Caco-2 (cell line): ENCODE data around the gene ALG11. TPM values are rescaled to one million over a fixed set of nuclear protein-coding genes. Genes with fewer than 3 reads are reported as not detected.
"Not testable (repeated sequence)": the region's sequence is repeated elsewhere in the genome, so short reads cannot be mapped to it uniquely, and the experiment has no call there.

ENCODE experiments used
- BruUV-seq: library from RNA; stranded (reverse); fragments of 400-500 nt; replicated peaks from 2 replicates; lab custom pipeline; 2021; lab: Mats Ljungman, UMichigan
- CTCF ChIA-PET: fragments of 300-600 bp; sonication (Branson Sonifier 250); formaldehyde crosslinking; loops from one replicate; lab custom pipeline; 2022; ENCODE audit warnings: antibody characterized with exemption; lab: Charles Lee
- POLR2A ChIA-PET: fragments of 300-600 bp; sonication (Branson Sonifier 250); formaldehyde crosslinking; loops from one replicate; lab custom pipeline; 2022; ENCODE audit warnings: antibody characterized with exemption; lab: Charles Lee
- DNase-seq, 2 experiments: peaks; one replicate each; pipeline versions ENCODE4 v3.0.0 to v3.0.0-alpha.2; 2020 to 2022
- H3K27me3 ChIP-seq: replicated peaks from 2 replicates; pipeline ENCODE4 v1.6.0; 2011; ENCODE audit warnings: low read length; ENCODE audit not compliant: control insufficient read depth, insufficient read depth
- H3K36me3 ChIP-seq: 2 replicates; pipeline ENCODE4 v1.5.1; 2011; ENCODE audit warnings: low read length; ENCODE audit not compliant: control insufficient read depth, insufficient read depth
- H3K4me1 ChIP-seq: fragments of 250-450 bp; sonication (Bioruptor Pico); 2 replicates; pipeline ENCODE4 v1.5.1; 2020; ENCODE audit warnings: mild to moderate bottlenecking
- H3K4me3 ChIP-seq: 2 replicates; pipeline ENCODE4 v1.5.1; 2011; ENCODE audit warnings: low read depth, mild to moderate bottlenecking, control low read depth, low read length
- H3K9me3 ChIP-seq: fragments of 250-450 bp; sonication (Bioruptor Pico); 2 replicates; pipeline ENCODE4 v1.5.1; 2020; ENCODE audit warnings: mild to moderate bottlenecking, moderate library complexity
- H3K27ac Mint-ChIP-seq: one replicate; pipeline ENCODE4 v1.8.0; 2022; ENCODE audit warnings: mixed read lengths; ENCODE audit not compliant: unreplicated experiment
- H3K27me3 Mint-ChIP-seq: one replicate; pipeline ENCODE4 v1.8.0; 2022; ENCODE audit warnings: mixed read lengths; ENCODE audit not compliant: insufficient read depth, unreplicated experiment
- H3K36me3 Mint-ChIP-seq: one replicate; pipeline ENCODE4 v1.8.0; 2022; ENCODE audit warnings: mild to moderate bottlenecking, mixed read lengths; ENCODE audit not compliant: insufficient read depth, unreplicated experiment
- H3K4me1 Mint-ChIP-seq: one replicate; pipeline ENCODE4 v1.8.0; 2022; ENCODE audit warnings: low read depth, mixed read lengths; ENCODE audit not compliant: unreplicated experiment
- H3K4me3 Mint-ChIP-seq: one replicate; pipeline ENCODE4 v1.8.0; 2022; ENCODE audit warnings: mild to moderate bottlenecking, moderate library complexity, mixed read lengths; ENCODE audit not compliant: unreplicated experiment
- H3K9me3 Mint-ChIP-seq: one replicate; pipeline ENCODE4 v1.8.0; 2022; ENCODE audit warnings: mixed read lengths; ENCODE audit not compliant: unreplicated experiment
- intact Hi-C: fragments of 100-400 bp; cut with micrococcal nuclease; formaldehyde crosslinking; loops from one replicate; pipeline ENCODE4 v1.10.0; 2022; ENCODE audit not compliant: unreplicated experiment
- total RNA-seq: library from RNA; stranded (reverse); gene quantifications from 2 replicates; pipeline ENCODE4 v1.2.3, GENCODE V29; 2022
- TF ChIP-seq, protein P1 (sequence below), 2 experiments: fragments of 200-600 bp in 1 of 2; IDR thresholded peaks; 1 replicate in 1 of 2; 2 replicates in 1 of 2; pipeline versions ENCODE4 v1.5.1 to v1.8.0; 2011 to 2022; ENCODE audit warnings: antibody characterized with exemption in 1 of 2, control low read depth in 1 of 2, inconsistent platforms in 1 of 2, low read depth in 1 of 2, low read length in 1 of 2, mild to moderate bottlenecking in 1 of 2, moderate library complexity in 1 of 2; ENCODE audit not compliant: insufficient read depth in 1 of 2, severe bottlenecking in 1 of 2, unreplicated experiment in 1 of 2

Gene ALG11
- total RNA-seq, 1 experiment from 2014 or later, result 47.7 TPM

DNA sequence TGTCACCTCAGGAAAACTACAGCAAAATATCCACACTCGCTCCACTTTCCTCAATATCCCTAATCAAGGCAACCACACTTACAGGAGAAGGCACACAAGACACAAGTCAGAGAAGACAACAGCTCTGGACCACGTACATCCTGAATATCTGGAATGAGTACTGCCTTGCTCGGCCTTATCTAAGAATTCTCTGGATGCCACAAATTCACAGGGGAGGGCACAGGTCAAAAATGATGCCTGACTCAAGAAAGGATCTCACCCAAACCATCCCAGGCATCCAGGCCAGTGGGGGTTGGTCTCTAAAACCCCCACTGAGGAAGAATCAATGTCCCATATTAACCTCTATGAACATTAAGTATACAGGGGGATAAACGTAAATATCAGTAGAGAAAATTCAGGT, 30.8 kb upstream of the ALG11 start:
- DNase-seq, result peak; percentile 72 to 84
- Mint-ChIP-seq H3K36me3 (peaks cover 13% of the 10 kb centered on the region), H3K9me3 (peaks cover 21% of the 10 kb centered on the region), H3K27ac (peak overlapping the region; percentile 68), H3K4me3 (peak overlapping the region; percentile 84), H3K4me1 (peaks cover 36% of the 10 kb centered on the region), H3K27me3 (no peaks in the 10 kb centered on the region)
- H3K4me1 ChIP-seq, result peaks cover 44% of the 10 kb centered on the region
- no peaks in the 10 kb centered on the region; the same call in 1 of the 2 replicates for H3K36me3 ChIP-seq
- peaks cover 14% of the 10 kb centered on the region; the same call in 1 of the 2 replicates for H3K9me3 ChIP-seq
- TF ChIP-seq, protein P1, sequence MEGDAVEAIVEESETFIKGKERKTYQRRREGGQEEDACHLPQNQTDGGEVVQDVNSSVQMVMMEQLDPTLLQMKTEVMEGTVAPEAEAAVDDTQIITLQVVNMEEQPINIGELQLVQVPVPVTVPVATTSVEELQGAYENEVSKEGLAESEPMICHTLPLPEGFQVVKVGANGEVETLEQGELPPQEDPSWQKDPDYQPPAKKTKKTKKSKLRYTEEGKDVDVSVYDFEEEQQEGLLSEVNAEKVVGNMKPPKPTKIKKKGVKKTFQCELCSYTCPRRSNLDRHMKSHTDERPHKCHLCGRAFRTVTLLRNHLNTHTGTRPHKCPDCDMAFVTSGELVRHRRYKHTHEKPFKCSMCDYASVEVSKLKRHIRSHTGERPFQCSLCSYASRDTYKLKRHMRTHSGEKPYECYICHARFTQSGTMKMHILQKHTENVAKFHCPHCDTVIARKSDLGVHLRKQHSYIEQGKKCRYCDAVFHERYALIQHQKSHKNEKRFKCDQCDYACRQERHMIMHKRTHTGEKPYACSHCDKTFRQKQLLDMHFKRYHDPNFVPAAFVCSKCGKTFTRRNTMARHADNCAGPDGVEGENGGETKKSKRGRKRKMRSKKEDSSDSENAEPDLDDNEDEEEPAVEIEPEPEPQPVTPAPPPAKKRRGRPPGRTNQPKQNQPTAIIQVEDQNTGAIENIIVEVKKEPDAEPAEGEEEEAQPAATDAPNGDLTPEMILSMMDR (IDR thresholded peaks at IDR 0.05; ENCODE audit: insufficient read depth in 1 of 2, low read depth in 1 of 2, low read length in 1 of 2, severe bottlenecking in 1 of 2, unreplicated experiment in 1 of 2), result no peak
- H3K4me3 ChIP-seq, result no peak overlapping the region
- BruUV-seq, result no TSS peak
- CTCF ChIA-PET, result interaction anchor here (1.2 to 1.5 kb wide), 2 partner anchors 17 to 46 kb away, joined by 3 read pairs; no protein-coding TSS in a partner anchor
- intact Hi-C loops, result loop anchor here (1.0 kb wide), 1 partner anchor 17 kb away; no protein-coding TSS in a partner anchor
- H3K27me3 ChIP-seq, result no peaks in the 10 kb centered on the region
- POLR2A ChIA-PET, result no interaction called here

DNA sequence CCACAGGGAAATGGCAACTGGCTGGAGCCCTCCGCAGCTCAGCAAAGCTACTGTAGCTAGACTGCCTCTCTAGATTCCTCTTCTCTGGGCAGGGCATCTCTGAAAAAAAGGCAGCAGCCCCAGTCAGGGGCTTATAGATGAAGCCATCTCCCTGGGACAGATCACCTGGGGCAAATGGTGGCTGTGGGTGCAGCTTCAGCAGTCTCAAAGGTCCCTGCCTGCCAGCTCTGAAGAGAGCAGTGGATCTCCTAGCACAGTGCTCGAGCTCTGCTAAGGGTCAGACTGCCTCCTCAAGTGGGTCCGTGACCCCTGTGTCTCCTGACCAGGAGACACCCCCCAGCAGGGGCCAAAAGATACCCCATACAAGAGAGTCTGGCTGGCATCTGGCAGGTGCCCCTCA, 28.9 kb upstream of the ALG11 start:
- H3K27ac Mint-ChIP-seq, H3K4me3 ChIP-seq: not testable (repeated sequence)

GRCh38 chr13:51984904-51985303, 27.3 kb upstream of the ALG11 start:
- H3K27me3 ChIP-seq, CTCF ChIA-PET, BruUV-seq, POLR2A ChIA-PET, H3K36me3 ChIP-seq, H3K4me3 ChIP-seq, H3K4me3 Mint-ChIP-seq, H3K27ac Mint-ChIP-seq, H3K36me3 Mint-ChIP-seq, intact Hi-C loops, DNase-seq, H3K27me3 Mint-ChIP-seq: not testable (repeated sequence)
- Histone ChIP-seq H3K9me3 (peaks cover 17% of the 10 kb centered on the region; the same call in 1 of the 2 replicates), H3K4me1 (peaks cover 34% of the 10 kb centered on the region)
- H3K9me3 Mint-ChIP-seq, result peaks cover 29% of the 10 kb centered on the region
- H3K4me1 Mint-ChIP-seq, result peaks cover 14% of the 10 kb centered on the region

More for the DNA sequence above, 28.9 kb upstream of the ALG11 start:
- peaks cover 14% of the 10 kb centered on the region; the same call in 1 of the 2 replicates for H3K9me3 ChIP-seq
- H3K4me3 Mint-ChIP-seq, H3K27me3 ChIP-seq, H3K36me3 ChIP-seq, BruUV-seq, H3K27me3 Mint-ChIP-seq, intact Hi-C loops, DNase-seq, POLR2A ChIA-PET, CTCF ChIA-PET: not testable (repeated sequence)
- Mint-ChIP-seq H3K4me1 (peaks cover 28% of the 10 kb centered on the region), H3K36me3 (peaks cover 13% of the 10 kb centered on the region), H3K9me3 (peaks cover 29% of the 10 kb centered on the region)
- peaks cover 43% of the 10 kb centered on the region for H3K4me1 ChIP-seq

- H3K4me3 ChIP-seq, result no peak overlapping the region
- H3K27ac Mint-ChIP-seq, result no peak overlapping the region
- no peaks in the 10 kb centered on the region for H3K36me3 Mint-ChIP-seq
- H3K4me3 Mint-ChIP-seq, result no peak overlapping the region
- intact Hi-C loops, result no loop called here
- H3K36me3 ChIP-seq, result no peaks in the 10 kb centered on the region
- peaks cover 25% of the 10 kb centered on the region for H3K9me3 Mint-ChIP-seq
- H3K4me1 Mint-ChIP-seq, result no peaks in the 10 kb centered on the region
- H3K27me3 Mint-ChIP-seq, result no peaks in the 10 kb centered on the region
- TF ChIP-seq, protein P1 (IDR thresholded peaks at IDR 0.05; ENCODE audit: insufficient read depth in 1 of 2, low read depth in 1 of 2, low read length in 1 of 2, severe bottlenecking in 1 of 2, unreplicated experiment in 1 of 2), result no peak
- BruUV-seq, result no TSS peak
- ChIA-PET POLR2A (no interaction called here), CTCF (no interaction called here)
- H3K27me3 ChIP-seq, result no peaks in the 10 kb centered on the region
- DNase-seq, result no peak
- H3K9me3 ChIP-seq, result peaks cover 3% of the 10 kb centered on the region; the same call in 1 of the 2 replicates
- H3K4me1 ChIP-seq, result peaks cover 7% of the 10 kb centered on the region; the same call in 1 of the 2 replicates
These were observed 23.1 kb upstream of the ALG11 start for GRCh38 chr13:51988988-51989618.
